ENCODE measurements around the gene KCNIP4. TPM values are rescaled to one million over a fixed set of nuclear protein-coding genes. Genes with fewer than 3 reads are reported as not detected.

The KCNIP4 gene
- total RNA-seq, 4 donors from 2014 or later, result 0.19 to 0.50 (median 0.34) TPM; not detected in 1

DNA sequence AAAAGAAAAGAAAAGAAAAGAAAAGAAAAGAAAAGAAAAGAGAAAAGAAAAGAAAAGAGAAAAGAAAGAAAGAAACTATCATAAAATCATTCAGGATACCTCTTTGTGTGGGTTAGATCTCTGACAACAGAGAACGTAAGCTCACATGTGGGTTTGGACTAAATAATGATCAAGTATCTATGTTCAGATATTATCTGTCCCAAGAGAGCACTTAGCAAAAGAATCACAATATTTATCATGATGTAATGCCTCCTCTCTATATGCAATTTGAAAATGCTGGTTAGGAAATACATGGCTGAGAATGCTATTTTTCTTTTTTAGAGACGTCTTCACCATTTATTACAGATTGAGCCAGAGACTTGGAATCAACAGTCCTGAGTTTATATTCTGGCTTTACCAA lies 191.3 kb downstream of the KCNIP4 start:
- H3K4me1 ChIP-seq, result no peaks in the 10 kb centered on the region
- H3K36me3 ChIP-seq, result no peaks in the 10 kb centered on the region
- DNase-seq (ENCODE audit: extremely low spot score), result no peak
- TF ChIP-seq EP300 (IDR thresholded peaks at IDR 0.05) (no peak), POLR2A (IDR thresholded peaks at IDR 0.05; ENCODE audit: low read depth) (no peak), CTCF (IDR thresholded peaks at IDR 0.05) (no peak), POLR2AphosphoS5 (IDR thresholded peaks at IDR 0.05) (no peak)
- H3K27ac ChIP-seq (replicated peaks in 1 of 4), result no peak overlapping the region
- 51% methylated on average over 2 of the region's 2 CpGs for WGBS
- H3K9me3 ChIP-seq, result no peaks in the 10 kb centered on the region
- intact Hi-C loops (cut with DNase I), result no loop called here
- H3K27me3 ChIP-seq, result no peaks in the 10 kb centered on the region
- no peak overlapping the region for H3K4me3 ChIP-seq

GRCh38 chr4:21753084-21753760 lies 195.3 kb downstream of the KCNIP4 start:
- H3K4me3 ChIP-seq, result no peak overlapping the region
- intact Hi-C loops (cut with DNase I), result no loop called here
- H3K27me3 ChIP-seq, result no peaks in the 10 kb centered on the region
- no peaks in the 10 kb centered on the region for H3K36me3 ChIP-seq
- no peaks in the 10 kb centered on the region for H3K9me3 ChIP-seq
- no peak overlapping the region for H3K27ac ChIP-seq (replicated peaks in 1 of 4)
- no peak for DNase-seq (ENCODE audit: extremely low spot score)
- no peak for TF ChIP-seq POLR2AphosphoS5 (IDR thresholded peaks at IDR 0.05)
- no peak for TF ChIP-seq POLR2A (IDR thresholded peaks at IDR 0.05; ENCODE audit: low read depth)
- no peak for TF ChIP-seq CTCF (IDR thresholded peaks at IDR 0.05)
- TF ChIP-seq EP300 (IDR thresholded peaks at IDR 0.05), result no peak
- no peaks in the 10 kb centered on the region for H3K4me1 ChIP-seq
- 87% methylated on average over 3 of the region's 3 CpGs for WGBS

DNA sequence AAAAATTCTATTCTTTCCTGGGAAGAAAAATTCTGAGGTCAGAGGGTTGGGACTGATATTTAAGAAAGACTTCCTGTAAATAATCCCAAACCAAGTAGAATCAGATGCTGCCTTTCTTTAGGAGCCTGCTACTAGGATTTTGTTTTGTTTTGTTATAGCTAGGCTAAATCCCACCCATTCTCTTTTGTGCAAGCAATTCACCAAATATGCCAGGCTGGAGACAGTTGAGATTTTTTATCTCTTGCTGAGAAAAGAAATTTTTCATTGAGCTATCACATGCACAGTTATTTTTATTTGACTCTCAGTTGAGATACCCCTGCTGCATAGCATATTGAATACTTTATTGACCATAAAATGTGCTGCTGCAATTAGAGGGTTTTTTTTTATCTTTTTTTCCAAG lies 196.0 kb downstream of the KCNIP4 start:
- Histone ChIP-seq H3K4me3 (no peak overlapping the region), H3K36me3 (no peaks in the 10 kb centered on the region), H3K27me3 (no peaks in the 10 kb centered on the region), H3K27ac (replicated peaks in 1 of 4) (no peak overlapping the region), H3K4me1 (no peaks in the 10 kb centered on the region), H3K9me3 (no peaks in the 10 kb centered on the region)
- intact Hi-C loops (cut with DNase I), result no loop called here
- no peak for DNase-seq (ENCODE audit: extremely low spot score)
- TF ChIP-seq POLR2A (IDR thresholded peaks at IDR 0.05; ENCODE audit: low read depth), result no peak
- no peak for TF ChIP-seq POLR2AphosphoS5 (IDR thresholded peaks at IDR 0.05)
- TF ChIP-seq CTCF (IDR thresholded peaks at IDR 0.05), result no peak
- TF ChIP-seq EP300 (IDR thresholded peaks at IDR 0.05), result no peak

DNA sequence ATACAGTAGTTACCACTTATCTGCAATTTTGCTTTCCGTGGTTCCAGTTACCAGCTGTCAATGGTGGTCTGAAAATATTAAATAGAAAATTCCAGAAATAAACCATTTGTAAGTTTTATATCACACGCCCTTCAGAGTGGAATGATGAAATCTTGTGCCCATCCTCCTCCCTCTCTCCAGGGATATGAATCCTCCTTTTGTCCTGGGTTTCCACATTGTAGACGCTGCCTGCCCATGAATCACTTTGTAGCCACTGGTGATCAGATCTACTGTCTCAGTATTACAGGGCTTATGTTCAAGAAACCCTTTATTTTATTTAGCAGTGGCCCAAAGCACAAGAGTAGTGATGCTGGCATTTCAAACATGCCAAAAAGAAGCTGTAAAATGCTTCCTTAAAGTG lies 198.6 kb downstream of the KCNIP4 start:
- intact Hi-C loops (cut with DNase I), result no loop called here
- Histone ChIP-seq H3K4me1 (no peaks in the 10 kb centered on the region), H3K4me3 (no peak overlapping the region), H3K27me3 (no peaks in the 10 kb centered on the region), H3K36me3 (no peaks in the 10 kb centered on the region), H3K9me3 (no peaks in the 10 kb centered on the region), H3K27ac (replicated peaks in 1 of 4) (no peak overlapping the region)
- TF ChIP-seq POLR2A (IDR thresholded peaks at IDR 0.05; ENCODE audit: low read depth) (no peak), EP300 (IDR thresholded peaks at IDR 0.05) (no peak), CTCF (IDR thresholded peaks at IDR 0.05) (no peak), POLR2AphosphoS5 (IDR thresholded peaks at IDR 0.05) (no peak)
- WGBS, result 77% methylated on average over 3 of the region's 3 CpGs
- DNase-seq (ENCODE audit: extremely low spot score), result no peak

DNA sequence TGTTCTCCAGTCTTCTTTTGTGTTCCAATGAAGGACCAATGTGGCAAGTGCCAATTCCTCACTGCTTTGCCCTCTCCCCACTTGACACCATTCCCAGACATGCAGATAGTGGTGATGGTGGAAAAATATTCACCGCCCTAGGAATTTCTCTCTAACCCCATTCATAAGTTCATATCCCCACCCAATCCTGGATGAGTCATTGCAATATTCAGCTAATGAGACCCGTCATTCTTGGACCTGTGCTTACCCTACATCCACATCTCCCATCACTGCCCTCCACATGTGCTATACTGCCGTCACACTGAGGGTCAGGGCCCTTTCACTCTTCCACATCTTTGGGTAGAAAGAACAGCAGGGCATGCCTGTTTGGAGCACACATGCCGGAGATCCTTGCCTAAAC lies 199.2 kb downstream of the KCNIP4 start:
- H3K27me3 ChIP-seq, result no peaks in the 10 kb centered on the region
- H3K9me3 ChIP-seq, result no peaks in the 10 kb centered on the region
- no peak overlapping the region for H3K27ac ChIP-seq (replicated peaks in 1 of 4)
- H3K4me1 ChIP-seq, result no peaks in the 10 kb centered on the region
- WGBS, result 91% methylated on average over 4 of the region's 4 CpGs
- no peak for TF ChIP-seq CTCF (IDR thresholded peaks at IDR 0.05)
- no peak overlapping the region for H3K4me3 ChIP-seq
- no peak for DNase-seq (ENCODE audit: extremely low spot score)
- no peaks in the 10 kb centered on the region for H3K36me3 ChIP-seq
- intact Hi-C loops (cut with DNase I), result no loop called here

Data from esophagus muscularis mucosa (tissue), 4 donors.